ENCODE measurements around the gene JKAMP. TPM values are rescaled to one million over a fixed set of nuclear protein-coding genes. Genes with fewer than 3 reads are reported as not detected.

Gene JKAMP
- total RNA-seq, 1 experiment from 2014 or later = 149 TPM

- Histone ChIP-seq H3K9me3 (ENCODE audit: low read length) (no peaks in the 10 kb centered on the region), H3K27ac (ENCODE audit: low read length) (no peak overlapping the region), H2AFZ (ENCODE audit: low read length) (no peak overlapping the region), H3K9ac (ENCODE audit: low read length) (no peak overlapping the region), H3K9me2 (replicated peaks; ENCODE audit: insufficient read depth, low read length) (no peaks in the 10 kb centered on the region; the same call in 1 of the 2 replicates), H3K27me3 (ENCODE audit: low read length) (no peaks in the 10 kb centered on the region), H3K4me2 (ENCODE audit: low read depth, low read length, poor library complexity, severe bottlenecking) (no peak overlapping the region), H3K36me3 (ENCODE audit: insufficient read depth, low read length) (peaks cover 12% of the 10 kb centered on the region; the same call in 1 of the 2 replicates), H3K4me1 (ENCODE audit: low read length) (no peaks in the 10 kb centered on the region), H3K79me2 (ENCODE audit: low read length) (no peaks in the 10 kb centered on the region), H4K20me1 (ENCODE audit: insufficient read depth, low read depth, low read length) (no peaks in the 10 kb centered on the region), H3K4me3 (ENCODE audit: low read length) (no peak overlapping the region)
- DNase-seq = no peak
Observed at GRCh38 chr14:59451849-59452248, 32.5 kb upstream of the JKAMP start.

GRCh38 chr14:59454139-59454538 lies 30.2 kb upstream of the JKAMP start:
- H2AFZ ChIP-seq (ENCODE audit: low read length) = no peak overlapping the region
- DNase-seq = no peak
- no peaks in the 10 kb centered on the region for H3K27me3 ChIP-seq (ENCODE audit: low read length)
- no peaks in the 10 kb centered on the region; the same call in 1 of the 2 replicates for H3K9me2 ChIP-seq (replicated peaks; ENCODE audit: insufficient read depth, low read length)
- no peak overlapping the region for H3K9ac ChIP-seq (ENCODE audit: low read length)
- no peaks in the 10 kb centered on the region for H4K20me1 ChIP-seq (ENCODE audit: insufficient read depth, low read depth, low read length)
- no peaks in the 10 kb centered on the region for H3K4me1 ChIP-seq (ENCODE audit: low read length)
- no peaks in the 10 kb centered on the region for H3K79me2 ChIP-seq (ENCODE audit: low read length)
- no peak overlapping the region for H3K4me2 ChIP-seq (ENCODE audit: low read depth, low read length, poor library complexity, severe bottlenecking)
- H3K36me3 ChIP-seq (ENCODE audit: insufficient read depth, low read length) = peaks cover 34% of the 10 kb centered on the region; the same call in 1 of the 2 replicates
- H3K27ac ChIP-seq (ENCODE audit: low read length) = no peak overlapping the region
- H3K9me3 ChIP-seq (ENCODE audit: low read length) = no peaks in the 10 kb centered on the region
- no peak overlapping the region for H3K4me3 ChIP-seq (ENCODE audit: low read length)

DNA sequence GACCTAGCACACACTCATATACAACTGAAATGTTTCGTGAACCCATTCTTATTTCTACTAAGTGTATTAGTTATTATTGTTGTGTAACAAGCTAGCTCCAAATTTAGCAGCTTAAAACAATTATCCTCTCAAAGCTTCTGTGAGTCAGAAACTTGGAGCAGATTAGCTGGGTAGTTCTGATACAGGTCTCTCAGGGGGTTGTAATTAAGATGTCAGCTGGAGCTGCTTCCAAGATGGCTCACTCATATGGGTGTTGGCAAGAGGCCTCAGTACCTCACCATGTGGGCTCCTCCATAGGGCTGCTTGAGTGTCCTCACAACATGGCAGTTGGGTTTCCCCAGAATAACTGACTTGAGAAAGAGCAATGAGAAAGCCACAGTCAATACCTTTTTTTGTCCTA lies 28.9 kb upstream of the JKAMP start:
- no peaks in the 10 kb centered on the region for H3K27me3 ChIP-seq (ENCODE audit: low read length)
- no peak overlapping the region for H3K27ac ChIP-seq (ENCODE audit: low read length)
- no peaks in the 10 kb centered on the region for H3K4me1 ChIP-seq (ENCODE audit: low read length)
- H3K4me3 ChIP-seq (ENCODE audit: low read length) = no peak overlapping the region
- H2AFZ ChIP-seq (ENCODE audit: low read length) = no peak overlapping the region
- no peaks in the 10 kb centered on the region for H3K79me2 ChIP-seq (ENCODE audit: low read length)
- no peaks in the 10 kb centered on the region; the same call in 1 of the 2 replicates for H3K9me2 ChIP-seq (replicated peaks; ENCODE audit: insufficient read depth, low read length)
- H3K9me3 ChIP-seq (ENCODE audit: low read length) = no peaks in the 10 kb centered on the region
- H4K20me1 ChIP-seq (ENCODE audit: insufficient read depth, low read depth, low read length) = no peaks in the 10 kb centered on the region
- H3K36me3 ChIP-seq (ENCODE audit: insufficient read depth, low read length) = peaks cover 45% of the 10 kb centered on the region; the same call in 1 of the 2 replicates
- H3K4me2 ChIP-seq (ENCODE audit: low read depth, low read length, poor library complexity, severe bottlenecking) = no peak overlapping the region
- H3K9ac ChIP-seq (ENCODE audit: low read length) = no peak overlapping the region
- no peak for DNase-seq

DNA sequence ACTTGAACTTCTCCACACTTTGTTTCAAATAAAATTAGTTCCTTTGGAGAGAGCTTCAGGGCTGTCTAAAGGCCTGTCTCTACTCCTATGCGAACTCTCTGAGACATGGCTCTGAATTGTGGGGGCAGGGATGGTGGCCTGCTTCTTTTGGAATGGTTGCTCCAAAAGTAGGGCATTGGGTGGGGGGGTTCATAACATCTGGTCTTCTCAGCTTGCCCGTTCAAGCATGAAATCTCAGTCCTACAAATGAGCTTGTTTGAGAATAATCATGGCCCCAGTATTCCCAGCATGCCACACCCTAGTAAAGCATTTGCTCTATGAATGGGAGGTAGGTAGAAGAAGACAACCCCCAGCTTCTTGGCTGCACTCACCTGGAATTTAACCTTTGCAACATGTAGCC lies 25.8 kb upstream of the JKAMP start:
- no peak overlapping the region for H3K4me3 ChIP-seq (ENCODE audit: low read length)

DNA sequence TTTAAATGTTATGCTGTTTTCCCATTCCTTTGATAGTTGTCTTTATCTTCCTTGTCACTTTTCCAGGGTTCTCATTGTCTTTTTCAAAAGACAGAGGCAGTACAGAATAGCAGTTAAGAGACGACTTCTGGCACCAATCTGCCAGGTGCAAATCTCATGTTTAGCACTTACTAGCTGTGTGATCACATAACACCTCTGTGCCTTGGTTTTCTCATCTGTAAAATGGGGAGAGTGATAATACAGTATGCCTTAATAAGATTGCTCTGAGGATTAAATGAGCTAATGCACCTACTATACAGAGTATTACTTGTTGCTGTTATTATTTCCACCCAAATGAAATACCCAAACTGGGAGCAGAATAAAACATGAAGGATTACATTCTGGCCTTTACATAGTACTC lies 23.9 kb upstream of the JKAMP start:
- peaks cover 15% of the 10 kb centered on the region for H3K4me1 ChIP-seq (ENCODE audit: low read length)
- H3K9me3 ChIP-seq (ENCODE audit: low read length) = no peaks in the 10 kb centered on the region

More for the DNA sequence above, 25.8 kb upstream of the JKAMP start:
- Histone ChIP-seq H3K36me3 (ENCODE audit: insufficient read depth, low read length) (peaks cover 62% of the 10 kb centered on the region; the same call in 1 of the 2 replicates), H3K27me3 (ENCODE audit: low read length) (no peaks in the 10 kb centered on the region), H3K9ac (ENCODE audit: low read length) (no peak overlapping the region), H3K9me2 (replicated peaks; ENCODE audit: insufficient read depth, low read length) (no peaks in the 10 kb centered on the region), H3K79me2 (ENCODE audit: low read length) (peaks cover 8% of the 10 kb centered on the region; the same call in 1 of the 2 replicates), H3K27ac (ENCODE audit: low read length) (no peak overlapping the region), H4K20me1 (ENCODE audit: insufficient read depth, low read depth, low read length) (no peaks in the 10 kb centered on the region), H2AFZ (ENCODE audit: low read length) (no peak overlapping the region), H3K4me1 (ENCODE audit: low read length) (peaks cover 3% of the 10 kb centered on the region; the same call in 1 of the 2 replicates), H3K9me3 (ENCODE audit: low read length) (no peaks in the 10 kb centered on the region), H3K4me2 (ENCODE audit: low read depth, low read length, poor library complexity, severe bottlenecking) (no peak overlapping the region)
- no peak for DNase-seq

DNA sequence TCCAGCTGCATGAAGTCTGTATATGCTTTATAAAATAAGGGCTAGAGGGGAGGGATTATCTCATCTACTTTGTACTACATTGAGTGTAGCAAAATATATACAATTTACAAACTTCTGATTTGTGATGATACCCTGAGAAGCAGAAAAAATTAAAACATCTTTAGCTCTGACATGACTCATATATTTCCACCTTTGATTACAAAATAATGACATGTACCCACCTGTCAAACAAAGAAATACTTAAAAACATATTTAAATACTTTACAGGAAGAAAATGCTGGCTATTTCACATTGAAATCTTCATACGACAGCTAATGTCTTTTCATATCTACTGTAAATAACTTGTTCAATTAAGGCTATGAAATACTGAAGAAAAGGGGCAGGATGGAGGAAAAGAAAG lies 22.4 kb upstream of the JKAMP start:
- H3K4me1 ChIP-seq (ENCODE audit: low read length) = peaks cover 21% of the 10 kb centered on the region
- no peaks in the 10 kb centered on the region for H3K9me2 ChIP-seq (replicated peaks; ENCODE audit: insufficient read depth, low read length)
- no peaks in the 10 kb centered on the region for H3K9me3 ChIP-seq (ENCODE audit: low read length)
- no peaks in the 10 kb centered on the region for H4K20me1 ChIP-seq (ENCODE audit: insufficient read depth, low read depth, low read length)
- DNase-seq = no peak
- H3K79me2 ChIP-seq (ENCODE audit: low read length) = peaks cover 16% of the 10 kb centered on the region
- no peaks in the 10 kb centered on the region for H3K27me3 ChIP-seq (ENCODE audit: low read length)
- peaks cover 50% of the 10 kb centered on the region; the same call in 1 of the 2 replicates for H3K36me3 ChIP-seq (ENCODE audit: insufficient read depth, low read length)
- no peak overlapping the region for H2AFZ ChIP-seq (ENCODE audit: low read length)
- no peak overlapping the region for H3K27ac ChIP-seq (ENCODE audit: low read length)
- no peak overlapping the region for H3K9ac ChIP-seq (ENCODE audit: low read length)
- H3K4me2 ChIP-seq (ENCODE audit: low read depth, low read length, poor library complexity, severe bottlenecking) = no peak overlapping the region
- no peak overlapping the region for H3K4me3 ChIP-seq (ENCODE audit: low read length)

More for the DNA sequence above, 23.9 kb upstream of the JKAMP start:
- H3K27me3 ChIP-seq (ENCODE audit: low read length) = no peaks in the 10 kb centered on the region
- peaks cover 16% of the 10 kb centered on the region for H3K79me2 ChIP-seq (ENCODE audit: low read length)
- no peak overlapping the region for H2AFZ ChIP-seq (ENCODE audit: low read length)
- H3K4me2 ChIP-seq (ENCODE audit: low read depth, low read length, poor library complexity, severe bottlenecking) = no peak overlapping the region
- H4K20me1 ChIP-seq (ENCODE audit: insufficient read depth, low read depth, low read length) = no peaks in the 10 kb centered on the region
- H3K9me2 ChIP-seq (replicated peaks; ENCODE audit: insufficient read depth, low read length) = no peaks in the 10 kb centered on the region
- H3K36me3 ChIP-seq (ENCODE audit: insufficient read depth, low read length) = peaks cover 58% of the 10 kb centered on the region; the same call in 1 of the 2 replicates
- no peak for DNase-seq
- no peak overlapping the region for H3K4me3 ChIP-seq (ENCODE audit: low read length)
- H3K27ac ChIP-seq (ENCODE audit: low read length) = no peak overlapping the region
- H3K9ac ChIP-seq (ENCODE audit: low read length) = no peak overlapping the region

DNA sequence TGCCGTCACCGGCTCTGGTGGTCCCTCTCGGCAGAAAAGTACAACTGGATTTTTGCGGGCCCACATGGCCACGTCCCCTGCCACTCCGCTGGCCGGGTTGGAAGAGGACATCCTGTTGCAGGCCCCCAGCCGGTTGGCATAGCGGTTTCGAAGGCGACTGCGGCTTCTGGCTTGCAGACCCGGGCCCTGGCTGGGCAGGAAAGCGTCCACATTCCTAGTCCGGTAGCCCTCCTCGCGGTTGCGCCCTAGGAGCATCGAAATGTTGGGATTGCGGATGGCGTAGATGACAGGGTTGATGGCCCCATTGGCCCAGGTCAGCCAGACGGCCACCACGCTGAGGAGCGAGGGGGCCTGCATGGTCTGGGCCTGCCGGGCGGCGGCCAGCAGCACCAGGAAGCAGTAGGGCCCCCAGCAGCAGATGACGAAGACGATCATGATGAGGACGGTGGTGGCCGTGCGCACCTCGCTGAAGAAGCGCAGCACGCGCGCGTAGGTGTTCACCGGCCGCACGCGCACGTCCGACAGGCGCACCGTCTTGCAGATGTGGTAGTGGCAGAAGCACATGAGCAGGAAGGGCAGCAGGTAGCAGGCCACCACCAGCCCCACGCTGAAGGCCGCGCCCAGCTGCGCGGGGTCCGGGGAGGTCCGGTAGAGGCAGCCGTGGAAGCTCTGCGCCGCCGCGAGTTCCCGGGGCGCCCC lies 20.4 kb upstream of the JKAMP start:
- Histone ChIP-seq H3K4me2 (ENCODE audit: low read depth, low read length, poor library complexity, severe bottlenecking) (peak overlapping the region; percentile 91), H3K79me2 (ENCODE audit: low read length) (peaks cover 16% of the 10 kb centered on the region), H3K4me1 (ENCODE audit: low read length) (peaks cover 21% of the 10 kb centered on the region), H3K4me3 (ENCODE audit: low read length) (peak overlapping the region; percentile 81), H3K27ac (ENCODE audit: low read length) (no peak overlapping the region), H3K36me3 (ENCODE audit: insufficient read depth, low read length) (peaks cover 30% of the 10 kb centered on the region; the same call in 1 of the 2 replicates), H3K9me3 (ENCODE audit: low read length) (no peaks in the 10 kb centered on the region), H3K9ac (ENCODE audit: low read length) (peak overlapping the region; percentile 77), H4K20me1 (ENCODE audit: insufficient read depth, low read depth, low read length) (no peaks in the 10 kb centered on the region), H2AFZ (ENCODE audit: low read length) (peak overlapping the region; percentile 64), H3K27me3 (ENCODE audit: low read length) (no peaks in the 10 kb centered on the region), H3K9me2 (replicated peaks; ENCODE audit: insufficient read depth, low read length) (no peaks in the 10 kb centered on the region)
- DNase-seq = no peak

DNA sequence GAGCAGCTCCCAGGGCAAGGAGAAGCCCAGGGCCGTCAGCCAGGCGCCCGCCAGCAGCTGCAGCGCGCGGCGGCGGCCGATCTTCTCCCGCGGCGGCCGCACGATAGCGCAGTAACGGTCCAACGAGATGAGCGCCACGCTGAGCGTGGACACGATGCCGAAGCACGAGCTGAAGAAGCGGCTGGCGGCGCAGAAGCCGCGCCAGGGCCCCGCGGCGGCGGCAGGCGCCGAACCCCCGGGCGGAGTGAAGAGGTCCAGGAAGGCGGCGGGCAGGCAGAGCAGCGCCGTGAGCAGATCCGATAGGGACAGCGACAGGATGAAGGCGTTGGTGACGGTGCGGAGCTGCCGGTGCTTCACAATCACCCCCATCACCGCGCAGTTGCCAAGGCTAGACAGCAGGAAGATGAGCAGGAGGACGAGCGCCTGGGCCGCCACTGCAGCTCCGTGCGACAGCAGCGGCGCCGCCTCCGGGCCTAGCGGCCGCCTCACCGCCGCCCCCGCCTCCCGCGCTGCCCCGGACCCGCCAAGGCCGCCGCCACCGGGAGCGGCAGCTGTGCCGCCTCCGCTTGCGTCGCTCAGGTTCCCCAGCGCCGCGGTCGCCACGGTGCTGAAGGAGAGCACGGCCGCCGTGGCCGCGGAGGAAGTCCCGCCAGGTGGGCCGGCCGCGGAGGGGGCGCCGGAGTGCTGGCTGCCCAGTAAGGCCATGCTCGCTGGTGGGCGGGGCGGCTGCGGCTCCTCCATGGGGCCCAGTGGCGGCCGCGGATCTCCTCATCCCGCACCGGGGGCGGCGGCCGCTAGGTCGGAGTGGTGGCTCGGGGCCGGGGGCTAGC lies 19.6 kb upstream of the JKAMP start:
- peak overlapping the region; percentile 44 for H3K27ac ChIP-seq (ENCODE audit: low read length)
- H3K4me1 ChIP-seq (ENCODE audit: low read length) = peaks cover 21% of the 10 kb centered on the region
- peak overlapping the region; percentile 81 for H3K4me3 ChIP-seq (ENCODE audit: low read length)
- H3K9me2 ChIP-seq (replicated peaks; ENCODE audit: insufficient read depth, low read length) = no peaks in the 10 kb centered on the region
- H2AFZ ChIP-seq (ENCODE audit: low read length) = peak overlapping the region; percentile 64
- peak overlapping the region; percentile 91 for H3K4me2 ChIP-seq (ENCODE audit: low read depth, low read length, poor library complexity, severe bottlenecking)
- H3K79me2 ChIP-seq (ENCODE audit: low read length) = peaks cover 16% of the 10 kb centered on the region
- peak overlapping the region; percentile 77 for H3K9ac ChIP-seq (ENCODE audit: low read length)
- H4K20me1 ChIP-seq (ENCODE audit: insufficient read depth, low read depth, low read length) = no peaks in the 10 kb centered on the region
- peaks cover 27% of the 10 kb centered on the region; the same call in 1 of the 2 replicates for H3K36me3 ChIP-seq (ENCODE audit: insufficient read depth, low read length)
- no peaks in the 10 kb centered on the region for H3K27me3 ChIP-seq (ENCODE audit: low read length)
- peak; percentile 84 for DNase-seq
- H3K9me3 ChIP-seq (ENCODE audit: low read length) = no peaks in the 10 kb centered on the region

Measured in Karpas-422 (cell line).